ENCODE results near the gene GPER1. TPM values are rescaled to one million over a fixed set of nuclear protein-coding genes. Genes with fewer than 3 reads are reported as not detected.
A peak's percentile ranks its signal among the peaks of the same experiment; 100 is the strongest.
"Not testable (repeated sequence)": the region's sequence is repeated elsewhere in the genome, so short reads cannot be mapped to it uniquely, and the experiment has no call there.

The GPER1 gene
- total and polyA plus RNA-seq, 8 donors, result 5.1 to 11.6 (median 6.2) TPM

GRCh38 chr7:1114088-1114487 lies 26.2 kb downstream of the GPER1 start:
- intact Hi-C loops (cut with DNase I), result no loop called here
- no peak for TF ChIP-seq CTCF (IDR thresholded peaks at IDR 0.05)
- no peaks in the 10 kb centered on the region for H3K4me1 ChIP-seq
- H3K36me3 ChIP-seq, result peaks cover 0 to 6% of the 10 kb centered on the region in 2 donors
- no peak overlapping the region for H3K27ac ChIP-seq
- H3K27me3 ChIP-seq, result no peaks in the 10 kb centered on the region
- no peaks in the 10 kb centered on the region for H3K9me3 ChIP-seq
- ATAC-seq (no peak), DNase-seq (peak in 1 of 4 donors; percentile 37)
- H3K4me3 ChIP-seq, result no peak overlapping the region

GRCh38 chr7:1114505-1114904 lies 26.6 kb downstream of the GPER1 start:
- intact Hi-C loops (cut with DNase I), result no loop called here
- Histone ChIP-seq H3K27ac (no peak overlapping the region), H3K4me3 (no peak overlapping the region), H3K27me3 (no peaks in the 10 kb centered on the region), H3K36me3 (peaks cover 0 to 6% of the 10 kb centered on the region in 2 donors), H3K4me1 (no peaks in the 10 kb centered on the region), H3K9me3 (no peaks in the 10 kb centered on the region)
- DNase-seq (peak in 1 of 4 donors; percentile 51), ATAC-seq (no peak)
- TF ChIP-seq CTCF (IDR thresholded peaks at IDR 0.05), result no peak

- H3K27ac ChIP-seq; H3K4me3 ChIP-seq; intact Hi-C loops (cut with DNase I); H3K36me3 ChIP-seq; ATAC-seq; H3K4me1 ChIP-seq; H3K9me3 ChIP-seq; H3K27me3 ChIP-seq: not testable (repeated sequence)
- peak in 1 of 4 donors; percentile 35 for DNase-seq
Observed at GRCh38 chr7:1115171-1116045, 27.5 kb downstream of the GPER1 start.

- H3K36me3 ChIP-seq; DNase-seq; H3K9me3 ChIP-seq; H3K4me1 ChIP-seq; ATAC-seq; H3K27me3 ChIP-seq; H3K27ac ChIP-seq; H3K4me3 ChIP-seq; intact Hi-C loops (cut with DNase I): not testable (repeated sequence)
Observed at GRCh38 chr7:1116383-1117008, 28.6 kb downstream of the GPER1 start.

GRCh38 chr7:1117321-1117928 lies 29.5 kb downstream of the GPER1 start:
- H3K36me3 ChIP-seq, result peaks cover 0 to 6% of the 10 kb centered on the region in 2 donors
- intact Hi-C loops (cut with DNase I), result no loop called here
- TF ChIP-seq CTCF (IDR thresholded peaks at IDR 0.05), result no peak

GRCh38 chr7:1119201-1119600 lies 31.3 kb downstream of the GPER1 start:
- Histone ChIP-seq H3K27me3 (no peaks in the 10 kb centered on the region), H3K27ac (no peak overlapping the region), H3K9me3 (no peaks in the 10 kb centered on the region), H3K4me1 (peaks cover 0 to 10% of the 10 kb centered on the region in 2 donors), H3K36me3 (no peaks in the 10 kb centered on the region), H3K4me3 (no peak overlapping the region)
- no peak for TF ChIP-seq CTCF (IDR thresholded peaks at IDR 0.05)
- intact Hi-C loops (cut with DNase I), result no loop called here
- DNase-seq (no peak), ATAC-seq (no peak)

More at GRCh38 chr7:1117321-1117928, 29.5 kb downstream of the GPER1 start:
- no peaks in the 10 kb centered on the region for H3K27me3 ChIP-seq
- H3K9me3 ChIP-seq, result no peaks in the 10 kb centered on the region
- ATAC-seq (no peak), DNase-seq (peak in 1 of 4 donors; percentile 22)
- H3K4me3 ChIP-seq, result no peak overlapping the region
- no peaks in the 10 kb centered on the region for H3K4me1 ChIP-seq
- H3K27ac ChIP-seq, result no peak overlapping the region

Measured in left lung (tissue), 10 donors.